Activated naive CD8-positive, alpha-beta T cell treated with anti-CD3 and anti-CD28 coated beads for 36 hours (primary cell): ENCODE measurements around the gene CYP46A1. TPM values are rescaled to one million over a fixed set of nuclear protein-coding genes. Genes with fewer than 3 reads are reported as not detected.

Experiments used
- DNase-seq: peaks from one replicate; pipeline ENCODE4 v3.0.0; 2021
- H3K27ac Mint-ChIP-seq: one replicate; pipeline ENCODE4 v1.8.0; 2022; ENCODE audit warnings: mild to moderate bottlenecking, moderate library complexity, mixed read lengths
- H3K27me3 Mint-ChIP-seq: one replicate; pipeline ENCODE4 v1.8.0; 2022; ENCODE audit warnings: mild to moderate bottlenecking, mixed read lengths
- H3K36me3 Mint-ChIP-seq: one replicate; pipeline ENCODE4 v1.8.0; 2021; ENCODE audit warnings: mild to moderate bottlenecking, mixed read lengths
- H3K4me1 Mint-ChIP-seq: one replicate; pipeline ENCODE4 v1.8.0; 2021; ENCODE audit warnings: mixed read lengths
- H3K4me3 Mint-ChIP-seq: one replicate; pipeline ENCODE4 v1.8.0; 2022; ENCODE audit warnings: mild to moderate bottlenecking, moderate library complexity, mixed read lengths
- H3K9me3 Mint-ChIP-seq: one replicate; pipeline ENCODE4 v1.8.0; 2022; ENCODE audit warnings: mixed read lengths
- total RNA-seq, 2 experiments: library from RNA; stranded (reverse); gene quantifications; one replicate each; pipeline ENCODE4 v1.2.3, GENCODE V29; 2021

Gene CYP46A1
- total RNA-seq, 2 experiments from 2014 or later: 0.16 to 0.18 TPM

DNA sequence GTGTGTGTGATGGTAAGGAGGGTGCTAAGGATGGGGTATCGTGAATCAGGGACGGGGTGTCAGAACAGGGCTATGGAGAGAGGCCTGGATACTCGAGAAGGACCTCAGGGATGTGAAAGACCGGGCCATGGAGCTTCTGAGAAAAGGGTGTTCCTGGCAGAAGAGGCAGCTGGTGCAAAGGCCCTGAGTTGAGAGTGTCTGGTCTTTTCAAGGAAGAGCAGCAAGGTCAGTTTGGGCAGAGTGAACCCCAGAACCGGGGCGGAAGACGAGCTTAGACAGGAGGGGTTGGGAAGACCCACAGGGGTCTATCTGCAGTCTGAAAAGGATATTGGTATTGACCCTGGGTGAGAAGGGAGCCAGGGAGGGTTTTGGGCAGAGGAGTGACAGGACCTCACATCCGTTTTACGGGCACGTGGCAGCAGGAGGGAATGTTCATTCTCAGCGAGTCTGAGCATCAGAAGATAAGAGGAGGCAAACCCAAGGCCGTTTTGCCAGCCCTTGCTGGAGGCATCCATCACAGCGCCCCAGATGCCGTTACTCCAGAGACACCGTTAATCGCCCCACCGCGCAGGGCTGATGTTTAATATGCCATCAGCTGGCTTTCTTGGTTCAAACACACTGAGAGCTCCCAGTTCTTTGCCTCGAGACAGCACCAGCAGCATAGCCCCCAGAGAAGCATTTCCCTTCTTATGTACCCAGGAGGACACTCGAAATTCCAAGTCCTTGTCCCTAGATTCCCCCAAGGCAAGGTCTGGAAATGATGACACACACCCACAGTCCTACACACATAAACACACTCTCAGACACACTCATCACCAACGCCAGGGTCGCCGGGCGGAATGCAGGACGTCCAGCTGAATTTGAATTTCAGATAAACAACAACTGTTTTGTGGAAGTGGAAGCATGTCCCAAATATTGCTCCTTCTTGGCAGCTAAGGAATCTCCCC, 67.7 kb downstream of the CYP46A1 start:
- H3K27ac Mint-ChIP-seq: no peak overlapping the region
- no peak for DNase-seq
- H3K4me3 Mint-ChIP-seq: no peak overlapping the region
- no peaks in the 10 kb centered on the region for H3K36me3 Mint-ChIP-seq
- peaks cover 50% of the 10 kb centered on the region for H3K27me3 Mint-ChIP-seq
- no peaks in the 10 kb centered on the region for H3K9me3 Mint-ChIP-seq
- peaks cover 11% of the 10 kb centered on the region for H3K4me1 Mint-ChIP-seq

DNA sequence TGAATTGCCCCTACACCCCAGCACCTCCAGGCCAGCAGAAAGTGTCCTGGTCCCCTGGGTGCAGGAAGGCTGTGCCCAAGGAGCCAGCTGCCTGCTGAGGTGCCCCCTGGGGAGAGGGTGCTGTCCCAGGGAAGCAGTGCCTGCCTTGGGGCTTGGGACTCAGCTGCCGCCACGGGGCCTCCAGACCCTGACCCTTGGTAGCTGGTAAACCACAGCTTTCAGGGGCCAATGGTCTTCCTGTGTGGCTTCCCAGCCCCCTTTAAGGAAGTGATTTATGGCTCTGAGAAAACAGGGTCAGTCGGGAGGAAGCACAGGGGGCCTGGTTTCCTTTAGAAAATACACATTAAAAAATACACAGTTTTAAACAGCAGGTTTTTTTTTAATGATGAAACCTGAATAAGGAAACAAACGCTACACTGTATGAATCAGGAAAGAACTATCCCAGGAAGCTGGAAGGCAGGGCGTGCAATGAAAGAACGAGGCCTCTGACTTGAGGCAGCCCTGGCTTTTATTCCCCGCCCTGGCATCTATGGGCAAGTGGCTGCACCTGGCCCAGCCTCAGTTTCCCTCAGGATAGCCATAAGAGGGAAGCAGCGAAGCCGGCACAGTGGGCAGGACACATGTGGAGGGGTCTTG, 68.5 kb downstream of the CYP46A1 start:
- no peak overlapping the region for H3K27ac Mint-ChIP-seq
- H3K27me3 Mint-ChIP-seq: peaks cover 45% of the 10 kb centered on the region
- no peak for DNase-seq
- H3K4me1 Mint-ChIP-seq: peaks cover 9% of the 10 kb centered on the region
- no peaks in the 10 kb centered on the region for H3K36me3 Mint-ChIP-seq
- no peaks in the 10 kb centered on the region for H3K9me3 Mint-ChIP-seq
- H3K4me3 Mint-ChIP-seq: no peak overlapping the region

DNA sequence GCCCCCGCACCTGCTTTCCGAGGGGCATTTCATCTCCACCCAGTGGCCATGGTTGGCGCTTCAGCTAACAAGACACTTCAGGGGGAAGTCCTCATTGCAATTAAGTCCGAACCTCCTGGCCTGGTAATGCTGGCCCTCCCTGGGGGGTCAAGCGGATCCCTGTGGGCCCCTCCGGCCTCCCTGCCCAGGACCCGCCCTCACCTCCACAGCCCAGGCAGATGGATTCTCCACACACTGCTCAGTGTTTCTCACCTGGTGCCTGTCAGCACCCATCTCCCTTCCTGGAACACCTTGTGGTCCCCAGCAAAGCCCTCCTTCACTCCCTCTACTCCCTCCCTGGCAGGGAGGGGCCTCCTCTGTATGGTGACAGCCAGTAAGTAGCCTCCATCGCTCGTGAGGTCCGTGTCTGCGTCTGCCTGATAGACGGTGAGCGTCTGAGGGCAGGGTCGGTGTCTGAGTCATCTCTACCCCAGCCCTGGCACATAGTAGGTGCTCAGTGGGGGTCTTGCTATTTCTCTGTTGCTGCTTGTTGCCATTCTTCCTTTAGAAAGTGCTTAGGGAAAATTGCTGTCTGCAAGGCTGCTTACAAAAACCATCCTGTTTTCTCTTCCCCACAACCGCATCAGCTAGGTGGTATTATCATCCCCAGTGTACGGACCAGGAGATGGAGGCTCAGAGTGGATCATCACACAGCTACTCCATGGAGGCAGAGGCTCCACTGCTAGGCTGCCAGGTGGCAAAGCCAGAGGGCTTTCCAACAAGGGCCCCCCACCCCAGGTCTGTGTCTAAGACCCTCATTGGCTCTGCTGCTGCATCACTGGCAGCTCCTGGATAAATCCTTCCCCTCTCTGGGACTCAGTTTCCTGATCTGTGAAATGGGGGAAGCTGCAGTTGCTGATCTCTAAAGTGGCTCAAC, 69.4 kb downstream of the CYP46A1 start:
- Mint-ChIP-seq H3K4me1 (peaks cover 9% of the 10 kb centered on the region), H3K9me3 (no peaks in the 10 kb centered on the region), H3K36me3 (no peaks in the 10 kb centered on the region), H3K4me3 (no peak overlapping the region), H3K27ac (no peak overlapping the region), H3K27me3 (peaks cover 45% of the 10 kb centered on the region)
- no peak for DNase-seq

DNA sequence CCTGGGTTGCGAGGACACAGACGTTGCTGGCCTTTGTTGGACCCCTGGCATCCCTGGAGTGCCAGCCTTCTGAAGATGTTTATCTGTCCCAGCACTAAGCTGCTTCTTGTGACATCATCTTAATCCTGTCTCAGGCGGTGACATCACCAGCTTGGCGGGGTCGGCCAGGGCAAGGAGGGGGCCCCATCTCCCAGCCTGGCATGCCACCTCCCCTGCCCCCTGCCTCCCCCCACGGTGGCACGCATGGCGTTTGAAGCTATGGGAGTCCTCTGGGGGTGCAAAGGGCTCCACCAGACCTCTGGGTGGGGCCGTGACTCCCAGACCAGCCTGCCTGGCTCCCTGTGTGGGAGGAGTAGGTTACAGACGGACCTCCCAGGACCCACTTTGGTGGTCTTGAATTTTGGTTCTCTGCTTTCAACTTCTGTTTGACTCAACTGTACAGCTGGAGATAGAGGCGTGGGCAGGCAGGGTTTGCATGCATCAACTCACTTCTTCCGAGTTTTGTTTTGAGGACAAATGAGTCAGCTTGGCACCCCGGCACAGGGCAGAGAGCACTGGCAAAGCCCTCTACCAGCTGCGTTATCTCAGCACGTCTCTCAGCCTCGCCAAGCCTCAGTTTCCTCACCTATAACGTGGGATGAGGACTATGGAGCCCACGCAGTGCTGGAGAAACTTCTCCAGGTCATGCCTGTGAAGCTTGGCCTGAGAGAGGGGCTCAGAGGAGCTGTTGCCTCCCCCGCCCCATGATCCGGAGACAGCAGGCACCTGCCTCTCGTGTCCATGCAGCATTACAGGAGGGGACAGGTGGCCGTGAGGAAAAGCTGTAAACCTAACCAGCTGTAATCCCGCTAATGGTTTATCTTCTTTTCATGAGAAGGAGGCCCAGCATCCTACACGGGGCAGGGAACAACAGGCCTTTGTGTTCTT, 70.3 kb downstream of the CYP46A1 start:
- H3K36me3 Mint-ChIP-seq: no peaks in the 10 kb centered on the region
- peaks cover 9% of the 10 kb centered on the region for H3K4me1 Mint-ChIP-seq
- H3K27me3 Mint-ChIP-seq: peaks cover 45% of the 10 kb centered on the region
- no peak overlapping the region for H3K4me3 Mint-ChIP-seq
- DNase-seq: no peak
- no peaks in the 10 kb centered on the region for H3K9me3 Mint-ChIP-seq
- H3K27ac Mint-ChIP-seq: no peak overlapping the region

DNA sequence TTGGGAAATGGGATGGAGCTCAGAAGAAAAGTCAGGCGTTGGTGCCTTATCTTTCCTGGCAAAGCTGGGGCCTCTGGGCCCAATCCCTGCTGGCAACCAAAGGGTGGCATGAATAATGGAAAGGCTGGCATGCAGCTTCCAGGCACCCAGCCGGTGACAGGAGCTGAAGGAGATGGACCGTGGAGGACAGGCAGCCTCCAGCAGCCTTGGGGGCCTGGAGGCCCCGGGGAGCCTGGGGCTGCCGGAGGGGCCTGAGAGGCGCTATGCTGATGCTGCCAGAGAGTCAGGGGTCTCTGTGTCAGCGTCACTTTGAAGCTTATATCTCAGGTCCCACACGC, 70.9 kb downstream of the CYP46A1 start:
- Mint-ChIP-seq H3K27ac (no peak overlapping the region), H3K36me3 (no peaks in the 10 kb centered on the region), H3K9me3 (no peaks in the 10 kb centered on the region), H3K4me3 (no peak overlapping the region), H3K4me1 (peaks cover 9% of the 10 kb centered on the region), H3K27me3 (peaks cover 45% of the 10 kb centered on the region)
- DNase-seq: no peak

DNA sequence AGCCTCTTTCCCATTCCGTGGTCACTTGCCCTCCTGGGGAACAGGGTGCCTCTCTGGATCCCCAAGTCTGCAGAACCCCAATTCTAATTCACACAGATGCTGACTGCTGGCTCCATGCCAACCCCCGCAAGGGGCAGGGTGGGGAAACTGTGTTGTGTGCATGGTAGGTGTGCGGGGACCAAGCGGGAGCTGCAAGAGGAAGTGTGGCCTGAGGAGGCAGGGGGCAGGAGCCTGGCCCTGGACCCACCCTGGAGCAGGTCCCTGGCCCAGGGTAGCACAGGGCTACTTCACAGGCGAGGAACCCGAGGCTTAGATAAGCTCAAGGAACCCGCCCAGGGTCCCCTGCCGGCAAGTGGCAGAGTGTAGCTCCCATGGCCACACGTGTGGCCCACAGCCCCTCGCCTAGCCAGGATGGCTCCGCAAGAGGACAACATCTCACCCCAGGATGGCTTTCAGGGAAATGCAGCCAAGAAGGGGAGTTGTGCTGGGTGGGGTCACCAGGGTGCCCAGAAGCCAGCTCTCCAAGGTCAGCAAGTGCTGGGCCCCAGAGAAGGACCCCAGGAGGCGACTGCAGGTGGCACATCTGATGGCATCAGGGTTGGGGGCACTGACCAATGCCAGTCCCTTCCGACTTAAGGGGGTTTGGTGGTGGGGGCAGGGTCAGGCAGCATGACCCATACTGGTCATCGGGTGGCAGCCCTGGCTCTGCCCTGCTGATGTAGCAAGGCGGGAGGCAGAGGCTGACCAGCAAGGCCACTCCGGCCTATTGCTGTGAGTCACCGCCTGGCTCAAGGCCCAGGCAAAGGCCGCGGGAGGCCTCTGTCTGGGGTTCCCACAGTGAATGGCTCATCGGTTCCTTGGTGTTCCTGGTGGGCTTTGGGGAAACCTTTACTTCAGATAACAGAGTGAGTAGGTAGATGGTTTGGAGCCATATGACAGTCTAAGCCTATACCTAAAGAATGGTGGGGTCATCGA, 71.8 kb downstream of the CYP46A1 start:
- no peak for DNase-seq
- H3K4me1 Mint-ChIP-seq: peaks cover 9% of the 10 kb centered on the region
- no peak overlapping the region for H3K4me3 Mint-ChIP-seq
- H3K27me3 Mint-ChIP-seq: peaks cover 44% of the 10 kb centered on the region
- no peak overlapping the region for H3K27ac Mint-ChIP-seq
- no peaks in the 10 kb centered on the region for H3K9me3 Mint-ChIP-seq
- H3K36me3 Mint-ChIP-seq: no peaks in the 10 kb centered on the region

DNA sequence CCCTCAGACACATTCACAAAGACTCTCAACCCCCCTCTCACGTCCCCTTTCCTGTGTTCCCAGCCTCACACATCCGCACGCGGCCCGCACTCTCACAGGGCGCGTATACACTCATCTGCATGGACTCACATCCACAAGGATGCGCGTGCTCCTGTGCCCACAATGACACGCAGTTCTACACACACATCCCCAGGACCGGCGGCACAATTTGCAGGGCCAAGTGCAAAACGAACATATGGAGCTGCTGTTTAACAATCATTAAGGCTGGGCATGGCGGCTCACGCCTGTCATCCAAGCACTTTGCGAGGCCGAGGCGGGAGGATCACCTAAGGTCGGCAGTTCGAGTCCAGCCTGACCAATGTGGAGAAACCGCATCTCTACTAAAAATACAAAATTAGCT, 72.7 kb downstream of the CYP46A1 start:
- H3K4me3 Mint-ChIP-seq: no peak overlapping the region
- H3K27me3 Mint-ChIP-seq: peaks cover 36% of the 10 kb centered on the region
- DNase-seq: no peak
- H3K36me3 Mint-ChIP-seq: no peaks in the 10 kb centered on the region
- H3K9me3 Mint-ChIP-seq: no peaks in the 10 kb centered on the region
- no peak overlapping the region for H3K27ac Mint-ChIP-seq
- peaks cover 9% of the 10 kb centered on the region for H3K4me1 Mint-ChIP-seq

DNA sequence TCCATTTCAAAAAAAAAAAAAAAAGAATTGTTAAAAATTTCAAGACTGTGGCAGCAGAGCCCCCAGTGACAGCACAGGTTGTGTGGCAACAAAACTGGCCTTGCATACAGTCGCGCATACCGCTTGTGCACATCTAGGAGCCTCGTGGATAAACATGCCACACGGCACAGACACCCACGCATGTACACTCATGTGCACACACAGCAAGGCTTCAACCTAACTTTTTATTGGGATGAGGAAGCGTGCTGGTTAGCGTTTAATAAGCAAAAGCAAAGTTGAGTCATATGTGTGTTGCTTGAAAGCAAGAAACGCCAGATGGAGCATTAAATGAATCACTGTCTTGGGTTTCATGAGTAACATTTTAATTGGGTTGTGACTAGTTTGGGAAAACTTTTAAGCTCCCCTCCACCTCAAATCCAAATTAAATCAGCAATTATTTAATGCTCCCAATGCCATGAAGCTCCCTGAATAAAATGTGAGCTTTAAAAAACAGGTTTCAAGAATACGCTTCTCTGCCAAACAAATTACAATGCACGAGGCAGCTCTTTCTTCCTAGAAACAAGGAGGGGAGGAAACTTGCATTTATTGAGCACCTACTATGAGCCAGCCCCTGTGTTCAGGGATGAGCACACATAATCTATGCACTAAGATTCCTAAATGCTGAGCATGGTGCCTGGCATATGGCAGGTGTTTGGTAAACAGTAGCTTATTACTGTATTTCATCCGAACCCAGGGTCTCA, 73.4 kb downstream of the CYP46A1 start:
- Mint-ChIP-seq H3K4me1 (peaks cover 5% of the 10 kb centered on the region), H3K27ac (no peak overlapping the region), H3K27me3 (peaks cover 28% of the 10 kb centered on the region), H3K9me3 (no peaks in the 10 kb centered on the region), H3K36me3 (no peaks in the 10 kb centered on the region), H3K4me3 (no peak overlapping the region)
- DNase-seq: no peak

DNA sequence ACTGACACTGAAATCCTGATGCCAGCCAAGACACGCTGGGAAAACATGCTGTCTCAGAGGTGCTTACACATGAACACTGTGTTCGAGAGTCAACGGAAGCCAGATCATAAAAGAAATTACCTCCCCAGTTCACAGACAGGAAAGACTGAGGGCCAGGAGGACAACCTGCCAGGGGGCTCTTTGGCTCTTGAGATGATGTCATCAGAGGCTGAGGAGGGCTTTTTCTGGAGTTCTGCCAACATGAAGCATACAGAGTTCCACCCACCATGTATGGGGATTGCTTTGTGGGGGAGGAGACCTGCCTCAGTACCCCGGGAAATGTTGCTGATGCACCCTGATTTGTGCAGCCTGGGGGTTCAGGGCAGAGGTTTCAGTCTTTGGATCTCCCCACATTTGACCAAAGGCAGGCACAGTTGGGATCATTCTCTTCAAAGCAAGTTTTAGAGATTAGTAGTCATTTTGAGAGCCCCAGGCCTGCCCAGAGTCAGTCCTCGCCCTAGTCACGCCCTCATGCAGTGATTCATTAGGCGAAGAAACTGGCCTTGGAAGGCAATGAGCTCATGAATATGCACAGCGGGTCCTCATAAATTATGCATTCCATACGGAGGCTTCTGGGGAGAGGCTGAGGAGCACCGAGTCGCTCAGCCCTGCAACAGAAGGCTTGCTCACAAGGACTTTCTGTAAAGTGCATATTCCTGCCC, 74.2 kb downstream of the CYP46A1 start:
- H3K27me3 Mint-ChIP-seq: peaks cover 21% of the 10 kb centered on the region
- H3K27ac Mint-ChIP-seq: no peak overlapping the region
- no peak overlapping the region for H3K4me3 Mint-ChIP-seq
- DNase-seq: no peak
- peaks cover 2% of the 10 kb centered on the region for H3K4me1 Mint-ChIP-seq
- peaks cover 1% of the 10 kb centered on the region for H3K9me3 Mint-ChIP-seq
- H3K36me3 Mint-ChIP-seq: no peaks in the 10 kb centered on the region

DNA sequence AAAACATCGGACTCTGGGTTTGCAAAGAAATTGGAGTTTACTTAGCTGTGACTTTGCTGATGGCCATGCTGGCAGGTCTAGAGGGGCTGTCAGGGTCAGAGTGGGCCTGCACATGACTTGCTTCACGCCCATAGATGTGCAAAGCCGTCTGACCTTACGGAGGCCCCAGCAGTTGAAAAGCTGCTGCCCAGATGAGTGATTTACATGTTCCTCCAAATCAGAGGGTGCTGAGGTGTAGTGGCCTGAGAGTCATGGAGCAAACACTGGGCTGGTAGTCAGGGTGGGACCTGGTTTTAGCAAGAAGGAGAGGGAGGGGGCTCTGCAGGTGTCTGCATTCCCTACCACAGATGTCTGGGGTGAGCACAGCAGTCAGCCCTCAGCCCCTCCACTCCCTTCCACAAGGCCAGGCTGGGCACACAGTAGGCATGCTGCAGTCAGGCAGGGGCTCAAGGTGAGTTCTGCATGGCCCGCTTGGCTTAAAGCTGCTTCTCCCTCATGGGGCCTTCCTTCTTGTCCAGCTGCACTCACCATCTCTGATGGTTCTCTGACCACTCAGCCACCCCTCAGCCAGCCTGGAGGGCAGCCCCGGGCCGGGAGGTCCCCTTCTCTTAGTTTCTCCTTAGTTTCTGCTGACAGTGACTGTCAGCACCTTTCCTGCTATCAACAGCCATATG, 74.9 kb downstream of the CYP46A1 start:
- no peak for DNase-seq
- Mint-ChIP-seq H3K4me3 (no peak overlapping the region), H3K36me3 (no peaks in the 10 kb centered on the region), H3K4me1 (no peaks in the 10 kb centered on the region), H3K9me3 (peaks cover 1% of the 10 kb centered on the region), H3K27ac (no peak overlapping the region), H3K27me3 (peaks cover 13% of the 10 kb centered on the region)

DNA sequence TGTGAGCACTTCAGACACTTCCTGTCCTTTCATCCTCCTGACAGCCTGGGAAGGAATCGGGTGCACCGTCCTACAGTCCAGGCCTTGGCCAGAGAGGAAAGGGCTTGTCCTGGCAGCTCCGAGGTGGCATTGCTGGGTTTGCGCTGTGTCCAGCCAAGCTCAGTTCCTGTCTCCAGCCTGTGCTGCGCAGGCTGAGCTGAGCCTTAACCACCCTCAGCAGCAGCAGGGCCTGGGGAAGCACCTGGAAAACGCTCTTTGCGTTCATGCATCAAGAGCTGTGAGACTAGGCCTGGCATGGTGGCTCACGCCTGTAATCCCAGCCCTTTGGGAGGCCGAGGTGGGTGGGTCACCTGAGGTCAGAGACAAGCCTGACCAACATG, 75.4 kb downstream of the CYP46A1 start:
- no peak for DNase-seq
- Mint-ChIP-seq H3K9me3 (peaks cover 1% of the 10 kb centered on the region), H3K4me3 (no peak overlapping the region), H3K36me3 (no peaks in the 10 kb centered on the region), H3K27me3 (peaks cover 8% of the 10 kb centered on the region), H3K27ac (no peak overlapping the region), H3K4me1 (no peaks in the 10 kb centered on the region)

DNA sequence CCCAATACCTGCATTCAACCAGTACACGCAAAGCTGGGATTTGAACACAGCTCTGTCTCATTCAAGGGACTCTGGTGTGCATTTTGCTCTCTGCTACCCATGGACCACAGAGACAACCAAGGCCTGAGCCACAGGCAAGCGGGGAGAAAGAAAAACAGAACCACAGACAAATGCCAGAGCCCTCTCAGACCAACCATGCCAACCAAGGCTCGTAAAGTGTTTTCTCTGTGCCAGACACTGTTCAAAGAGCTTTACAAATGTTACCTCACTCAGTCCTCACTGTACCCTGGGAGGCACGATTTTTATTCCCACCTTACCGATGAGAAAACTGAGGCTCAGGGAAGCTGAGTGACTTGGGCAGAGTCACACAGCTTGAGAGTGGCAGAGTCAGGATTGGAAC, 76.7 kb downstream of the CYP46A1 start:
- H3K4me3 Mint-ChIP-seq: no peak overlapping the region
- DNase-seq: no peak
- H3K36me3 Mint-ChIP-seq: no peaks in the 10 kb centered on the region
- no peaks in the 10 kb centered on the region for H3K4me1 Mint-ChIP-seq
- H3K27me3 Mint-ChIP-seq: no peaks in the 10 kb centered on the region
- H3K9me3 Mint-ChIP-seq: peaks cover 1% of the 10 kb centered on the region
- H3K27ac Mint-ChIP-seq: no peak overlapping the region
